GM12874 (cell line): Measurements from ENCODE around the gene KRT80.

Experiments
- TF ChIP-seq, protein P1 (sequence below): IDR thresholded peaks from 2 replicates; pipeline ENCODE4 v1.5.1; 2011; ENCODE audit warnings: low read depth, mild to moderate bottlenecking, control low read depth, low read length, moderate library complexity; ENCODE audit not compliant: insufficient read depth

Gene KRT80

DNA sequence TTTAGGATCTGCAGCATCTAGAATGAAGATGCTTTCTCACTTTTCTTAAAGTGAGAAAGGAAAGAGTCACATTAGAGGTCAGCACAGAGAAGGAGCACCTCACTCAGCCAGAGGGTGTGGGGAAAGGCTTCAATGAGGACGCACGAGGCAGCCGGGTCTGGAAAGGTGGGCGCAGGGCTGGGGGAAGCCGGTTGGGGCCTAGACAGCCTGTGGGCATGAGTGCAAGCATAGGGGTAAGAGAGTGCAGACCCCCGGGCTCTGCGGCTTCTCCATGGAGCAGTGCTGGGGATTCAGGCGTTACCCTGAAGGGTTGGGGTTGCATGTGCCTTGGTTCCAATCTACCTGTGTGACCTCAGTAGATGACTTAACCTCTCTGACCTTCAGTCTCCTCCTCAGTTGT is 49.9 kb downstream of the KRT80 start:
- TF ChIP-seq, protein P1, sequence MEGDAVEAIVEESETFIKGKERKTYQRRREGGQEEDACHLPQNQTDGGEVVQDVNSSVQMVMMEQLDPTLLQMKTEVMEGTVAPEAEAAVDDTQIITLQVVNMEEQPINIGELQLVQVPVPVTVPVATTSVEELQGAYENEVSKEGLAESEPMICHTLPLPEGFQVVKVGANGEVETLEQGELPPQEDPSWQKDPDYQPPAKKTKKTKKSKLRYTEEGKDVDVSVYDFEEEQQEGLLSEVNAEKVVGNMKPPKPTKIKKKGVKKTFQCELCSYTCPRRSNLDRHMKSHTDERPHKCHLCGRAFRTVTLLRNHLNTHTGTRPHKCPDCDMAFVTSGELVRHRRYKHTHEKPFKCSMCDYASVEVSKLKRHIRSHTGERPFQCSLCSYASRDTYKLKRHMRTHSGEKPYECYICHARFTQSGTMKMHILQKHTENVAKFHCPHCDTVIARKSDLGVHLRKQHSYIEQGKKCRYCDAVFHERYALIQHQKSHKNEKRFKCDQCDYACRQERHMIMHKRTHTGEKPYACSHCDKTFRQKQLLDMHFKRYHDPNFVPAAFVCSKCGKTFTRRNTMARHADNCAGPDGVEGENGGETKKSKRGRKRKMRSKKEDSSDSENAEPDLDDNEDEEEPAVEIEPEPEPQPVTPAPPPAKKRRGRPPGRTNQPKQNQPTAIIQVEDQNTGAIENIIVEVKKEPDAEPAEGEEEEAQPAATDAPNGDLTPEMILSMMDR: no peak

DNA sequence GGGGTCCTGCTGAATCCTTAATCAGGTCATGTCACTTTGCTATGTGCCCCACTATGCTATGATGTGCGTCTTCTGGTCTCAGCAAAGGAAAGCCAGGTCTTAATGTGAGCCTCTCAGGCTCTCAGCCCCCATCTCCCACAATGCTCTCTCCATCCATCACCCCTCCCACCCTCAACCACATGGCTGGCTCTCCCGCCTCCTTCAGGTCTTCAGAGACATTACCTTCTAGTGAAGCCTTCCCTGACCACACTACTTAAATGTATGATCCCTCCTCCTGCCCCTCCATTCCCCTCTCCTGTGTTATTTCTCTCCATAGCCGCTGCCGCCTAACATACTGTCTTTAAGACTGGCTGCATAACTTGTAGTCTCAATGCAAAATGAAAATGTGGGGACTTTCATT is 50.5 kb downstream of the KRT80 start:
- TF ChIP-seq, protein P1: no peak

DNA sequence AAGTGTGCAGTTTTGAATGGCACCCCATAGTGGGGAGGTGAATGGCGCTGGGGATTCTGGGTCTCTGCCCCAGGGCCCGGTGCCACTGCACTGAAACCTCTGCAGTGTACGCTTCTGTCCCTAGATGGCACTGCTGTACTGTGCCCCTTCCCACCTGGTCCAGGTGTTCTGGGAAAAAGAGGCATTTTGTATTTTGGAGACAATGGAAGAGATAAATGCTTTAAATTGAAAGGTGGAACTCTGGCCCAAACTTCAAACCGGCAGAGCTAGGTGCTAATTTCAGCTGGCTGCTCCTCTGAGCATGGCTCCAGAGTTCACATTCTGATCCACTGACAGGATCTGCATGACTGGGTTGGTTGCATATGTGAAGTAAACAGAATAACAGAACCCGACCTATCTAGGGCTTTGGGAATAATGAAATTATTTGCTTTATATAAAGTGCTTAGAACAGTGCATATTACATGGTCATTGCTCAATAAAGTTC is 52.2 kb downstream of the KRT80 start:
- TF ChIP-seq, protein P1: peak; percentile 84

DNA sequence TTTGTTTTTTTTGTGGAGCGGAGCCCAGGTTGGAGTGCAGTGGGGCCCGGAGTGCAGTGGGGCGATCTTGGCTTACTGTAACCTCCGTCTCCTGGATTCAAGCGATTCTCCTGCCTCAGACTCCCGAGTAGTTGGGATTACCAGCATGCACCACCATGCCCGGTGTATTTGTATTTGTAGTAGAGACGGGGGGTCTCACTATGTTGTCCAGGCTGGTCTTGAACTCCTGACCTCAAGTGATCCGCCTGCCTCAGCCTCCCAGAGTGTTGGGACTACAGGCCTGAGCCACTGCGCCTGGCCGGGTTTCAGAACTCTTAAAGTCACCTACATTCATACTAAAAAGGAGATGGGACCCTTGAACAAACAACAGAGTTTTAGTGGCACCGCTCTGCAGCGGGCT is 52.7 kb downstream of the KRT80 start:
- TF ChIP-seq, protein P1: no peak

DNA sequence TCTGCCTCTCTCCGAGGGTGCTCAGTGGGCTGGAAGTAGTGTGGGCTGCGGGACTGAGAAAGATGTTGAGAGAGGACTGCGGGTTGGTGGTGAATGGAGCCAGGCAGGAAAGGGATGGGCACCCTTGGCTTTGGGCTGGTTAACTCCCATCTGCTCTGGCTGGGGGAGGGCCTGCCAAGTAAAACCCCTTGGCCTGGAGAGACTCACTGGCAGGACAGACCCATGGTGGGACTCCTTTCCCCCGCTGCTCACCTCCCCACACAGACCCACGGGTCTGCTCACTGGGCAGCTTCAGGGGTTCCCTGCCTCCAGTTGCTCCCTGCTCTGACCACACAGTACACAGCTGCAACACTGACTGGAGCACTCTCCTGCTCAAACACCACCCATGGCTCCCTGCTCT is 54.1 kb downstream of the KRT80 start:
- TF ChIP-seq, protein P1: no peak

DNA sequence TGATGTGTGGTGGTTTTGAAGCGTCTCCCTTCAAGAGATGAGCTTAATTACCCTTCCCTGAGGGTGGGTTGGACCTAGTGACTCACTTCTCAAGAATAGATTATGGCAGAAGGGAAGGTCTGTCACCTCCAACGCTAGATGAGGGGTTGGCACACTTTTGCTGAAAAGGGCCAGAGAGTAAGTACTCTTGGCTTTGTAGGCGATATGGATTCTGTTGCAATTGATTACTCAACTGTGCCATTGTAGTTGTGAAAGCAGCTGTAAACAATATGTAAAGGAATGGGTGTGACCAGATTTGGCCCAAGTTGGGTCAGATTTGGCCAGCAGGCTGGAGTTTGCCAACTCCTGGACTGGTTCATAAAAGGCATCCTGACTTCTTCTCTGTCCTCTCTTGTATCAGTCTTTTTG is 59.1 kb downstream of the KRT80 start:
- TF ChIP-seq, protein P1: no peak

DNA sequence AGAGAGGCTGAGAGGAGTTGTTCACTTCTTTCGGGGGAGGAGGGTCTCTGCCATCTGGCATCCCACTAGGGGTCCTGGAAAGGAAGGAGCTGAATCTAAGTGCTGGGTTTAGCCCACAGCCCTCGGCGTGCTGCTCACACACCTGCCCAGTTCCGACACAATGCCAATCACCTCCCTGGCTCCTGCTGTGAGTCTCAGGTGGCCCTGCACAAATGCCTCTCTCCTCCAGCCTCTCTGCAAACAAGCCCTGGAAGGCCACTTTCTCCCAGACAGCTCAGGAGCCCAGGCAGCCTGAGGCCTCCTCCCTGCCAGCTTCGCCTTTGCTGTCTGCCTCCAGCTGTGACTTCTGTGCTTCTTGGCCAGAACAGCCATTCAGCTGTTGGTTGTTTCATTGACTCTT is 61.1 kb downstream of the KRT80 start:
- TF ChIP-seq, protein P1: no peak
